ENCODE data around the gene DSG1.

- TF ChIP-seq CTCF (IDR thresholded peaks at IDR 0.05) (no peak), POLR2A (IDR thresholded peaks at IDR 0.05) (no peak)
Observed at GRCh38 chr18:31317860-31318259, at the start of gene DSG1.

Data from esophagus squamous epithelium (tissue), 4 donors.